ENCODE results near the gene RSF1. TPM values are rescaled to one million over a fixed set of nuclear protein-coding genes. Genes with fewer than 3 reads are reported as not detected.
A peak's percentile ranks its signal among the peaks of the same experiment; 100 is the strongest.

The RSF1 gene
- total and polyA plus RNA-seq, 8 donors: 4.9 to 230 (median 74.4) TPM

DNA sequence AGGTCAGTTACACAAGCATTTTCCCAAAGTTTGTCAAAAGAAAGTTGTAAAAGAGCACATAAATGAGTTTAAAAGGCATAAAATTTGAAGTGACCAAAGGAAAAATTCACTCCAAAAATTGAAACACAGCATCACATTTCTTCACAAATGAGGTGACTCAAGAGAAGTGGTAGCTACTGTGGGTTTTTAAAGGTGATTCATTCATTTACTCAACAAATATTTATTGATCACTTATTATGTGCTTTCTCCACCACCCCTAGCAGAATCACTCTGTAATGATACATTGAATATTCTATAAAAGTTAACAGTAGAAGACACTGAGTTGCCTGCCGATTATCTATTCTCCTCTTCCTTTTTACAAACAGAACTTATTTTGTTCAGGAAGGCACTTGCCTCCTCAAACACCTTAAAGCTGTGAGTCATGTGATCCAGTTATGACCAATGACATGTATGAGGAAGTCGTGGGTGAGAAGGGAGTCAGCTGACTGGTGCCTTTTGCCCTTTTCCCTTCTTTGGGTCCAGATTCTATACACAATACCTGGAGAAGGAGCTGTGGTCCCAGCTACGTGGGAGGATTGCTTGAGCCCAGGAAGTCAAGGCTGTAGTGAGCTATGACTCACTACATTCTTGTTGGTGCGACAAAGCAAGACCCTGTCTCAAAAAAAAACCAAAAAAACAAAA, 115.2 kb downstream of the RSF1 start:
- peak in 1 of 2 donors; percentile 6 for DNase-seq
- Histone ChIP-seq H3K4me3 (no peak overlapping the region), H3K36me3 (peaks cover 0 to 34% (median 28%) of the 10 kb centered on the region in 4 donors), H3K27me3 (no peaks in the 10 kb centered on the region), H3K27ac (no peak overlapping the region), H3K9me3 (no peaks in the 10 kb centered on the region), H3K4me1 (peaks cover 0 to 6% (median 0%) of the 10 kb centered on the region in 4 donors)
- no peak for TF ChIP-seq POLR2AphosphoS5 (IDR thresholded peaks at IDR 0.05)
- no peak for TF ChIP-seq POLR2A (IDR thresholded peaks at IDR 0.05)
- TF ChIP-seq, protein P1, sequence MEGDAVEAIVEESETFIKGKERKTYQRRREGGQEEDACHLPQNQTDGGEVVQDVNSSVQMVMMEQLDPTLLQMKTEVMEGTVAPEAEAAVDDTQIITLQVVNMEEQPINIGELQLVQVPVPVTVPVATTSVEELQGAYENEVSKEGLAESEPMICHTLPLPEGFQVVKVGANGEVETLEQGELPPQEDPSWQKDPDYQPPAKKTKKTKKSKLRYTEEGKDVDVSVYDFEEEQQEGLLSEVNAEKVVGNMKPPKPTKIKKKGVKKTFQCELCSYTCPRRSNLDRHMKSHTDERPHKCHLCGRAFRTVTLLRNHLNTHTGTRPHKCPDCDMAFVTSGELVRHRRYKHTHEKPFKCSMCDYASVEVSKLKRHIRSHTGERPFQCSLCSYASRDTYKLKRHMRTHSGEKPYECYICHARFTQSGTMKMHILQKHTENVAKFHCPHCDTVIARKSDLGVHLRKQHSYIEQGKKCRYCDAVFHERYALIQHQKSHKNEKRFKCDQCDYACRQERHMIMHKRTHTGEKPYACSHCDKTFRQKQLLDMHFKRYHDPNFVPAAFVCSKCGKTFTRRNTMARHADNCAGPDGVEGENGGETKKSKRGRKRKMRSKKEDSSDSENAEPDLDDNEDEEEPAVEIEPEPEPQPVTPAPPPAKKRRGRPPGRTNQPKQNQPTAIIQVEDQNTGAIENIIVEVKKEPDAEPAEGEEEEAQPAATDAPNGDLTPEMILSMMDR (IDR thresholded peaks at IDR 0.05): no peak
- intact Hi-C loops (cut with DNase I; ENCODE audit: low total_unique reads): no loop called here
- 78 to 90% (median 81%) methylated on average over 4 of the region's 4 CpGs for WGBS, 5 donors

DNA sequence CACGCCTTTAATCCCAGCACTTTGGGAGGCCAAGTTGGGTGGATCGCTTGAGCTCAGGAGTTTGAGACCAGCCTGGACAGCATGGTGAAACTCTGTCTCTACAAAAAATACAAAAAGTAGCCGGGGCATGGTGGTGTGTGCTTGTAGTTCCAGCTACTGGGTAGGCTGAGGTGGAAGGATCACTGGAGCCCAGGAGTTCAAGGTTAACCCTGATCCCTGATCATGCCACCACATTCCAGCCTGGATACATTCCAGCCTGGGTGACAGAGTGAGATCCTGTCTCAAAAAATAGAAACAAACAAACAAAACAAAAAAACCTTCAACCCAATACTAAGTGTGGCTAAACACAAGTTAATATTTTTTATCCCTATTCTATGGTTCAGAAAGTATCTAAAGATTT, 116.5 kb downstream of the RSF1 start:
- no peak overlapping the region for H3K27ac ChIP-seq
- DNase-seq: no peak
- no peak overlapping the region for H3K4me3 ChIP-seq
- no peaks in the 10 kb centered on the region for H3K9me3 ChIP-seq
- TF ChIP-seq EP300 (IDR thresholded peaks at IDR 0.05): no peak
- H3K36me3 ChIP-seq: peaks cover 0 to 39% (median 28%) of the 10 kb centered on the region in 4 donors
- intact Hi-C loops (cut with DNase I; ENCODE audit: low total_unique reads): no loop called here
- H3K4me1 ChIP-seq: no peaks in the 10 kb centered on the region
- no peaks in the 10 kb centered on the region for H3K27me3 ChIP-seq
- 95 to 99% (median 97%) methylated on average over 3 of the region's 3 CpGs for WGBS, 5 donors

DNA sequence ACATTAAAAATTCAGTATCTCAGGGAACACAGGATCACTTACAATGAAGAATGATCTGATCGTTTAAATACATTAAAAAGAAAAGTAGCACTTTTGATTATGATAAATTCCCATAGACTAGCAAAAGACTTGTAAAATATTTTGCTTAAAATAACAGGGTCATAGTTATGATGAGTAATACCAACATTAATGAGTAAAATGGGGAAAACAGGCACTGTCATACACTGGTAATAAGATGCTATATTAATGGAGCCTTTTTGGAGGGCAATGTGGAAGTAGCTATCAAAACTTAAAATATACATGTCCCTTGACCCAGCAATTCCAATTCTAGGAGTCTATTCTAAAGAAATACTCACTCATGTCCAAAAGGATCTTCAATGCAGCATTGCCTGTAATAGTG, 121.1 kb downstream of the RSF1 start:
- TF ChIP-seq EP300 (IDR thresholded peaks at IDR 0.05) (no peak), POLR2A (IDR thresholded peaks at IDR 0.05) (no peak), POLR2AphosphoS5 (IDR thresholded peaks at IDR 0.05) (no peak)
- TF ChIP-seq, protein P1 (IDR thresholded peaks at IDR 0.05): no peak
- intact Hi-C loops (cut with DNase I; ENCODE audit: low total_unique reads): no loop called here
- DNase-seq: no peak
- Histone ChIP-seq H3K9me3 (no peaks in the 10 kb centered on the region), H3K27me3 (no peaks in the 10 kb centered on the region), H3K36me3 (peaks cover 4 to 67% (median 54%) of the 10 kb centered on the region in 4 donors), H3K4me1 (no peaks in the 10 kb centered on the region), H3K4me3 (no peak overlapping the region), H3K27ac (no peak overlapping the region)
- 70 to 88% (median 85%) methylated on average over 1 of the region's 1 CpG for WGBS, 5 donors

DNA sequence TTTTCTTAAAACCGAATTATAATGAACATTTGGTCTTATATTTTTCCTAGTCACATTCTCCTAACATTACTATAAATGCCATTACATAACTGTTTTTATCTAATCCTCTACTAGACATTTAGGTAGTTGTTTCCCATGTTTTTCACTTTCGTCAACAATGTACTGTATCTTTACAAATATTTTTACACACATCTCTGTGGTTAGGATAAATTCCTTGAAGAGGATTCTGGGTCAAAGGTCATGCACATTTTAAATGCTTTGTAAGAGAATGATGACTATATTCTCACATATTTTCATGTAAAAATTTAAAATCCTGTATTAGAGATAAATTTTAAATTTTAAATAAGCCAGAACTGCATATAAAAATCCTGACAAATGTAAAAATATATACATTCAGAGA, 121.6 kb downstream of the RSF1 start:
- no peaks in the 10 kb centered on the region for H3K4me1 ChIP-seq
- H3K36me3 ChIP-seq: peaks cover 4 to 63% (median 52%) of the 10 kb centered on the region in 4 donors
- intact Hi-C loops (cut with DNase I; ENCODE audit: low total_unique reads): no loop called here
- TF ChIP-seq POLR2A (IDR thresholded peaks at IDR 0.05) (no peak), POLR2AphosphoS5 (IDR thresholded peaks at IDR 0.05) (no peak), EP300 (IDR thresholded peaks at IDR 0.05) (no peak)
- TF ChIP-seq, protein P1 (IDR thresholded peaks at IDR 0.05): no peak
- no peak overlapping the region for H3K27ac ChIP-seq
- no peak for DNase-seq
- no peak overlapping the region for H3K4me3 ChIP-seq
- H3K9me3 ChIP-seq: no peaks in the 10 kb centered on the region
- no peaks in the 10 kb centered on the region for H3K27me3 ChIP-seq
- 84 to 95% (median 88%) methylated on average over 2 of the region's 2 CpGs for WGBS, 5 donors

DNA sequence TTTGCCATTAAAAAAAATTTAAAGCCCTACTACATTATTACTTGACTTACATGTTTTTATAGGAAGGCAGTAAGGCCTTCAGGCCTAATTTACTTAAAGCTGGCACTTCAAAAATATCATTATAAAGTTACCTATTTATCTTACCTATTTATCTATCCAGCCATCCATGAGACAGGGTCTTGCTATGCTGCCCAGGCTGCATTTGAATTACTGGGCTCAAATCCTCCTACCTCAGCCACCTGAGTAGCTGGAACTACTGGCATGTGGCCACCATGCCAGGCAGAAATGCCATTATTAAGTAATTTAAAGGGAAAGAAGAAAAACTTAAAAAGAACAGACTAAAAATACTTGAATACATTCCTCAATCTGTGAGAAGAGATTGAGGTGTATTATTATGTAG, 122.7 kb downstream of the RSF1 start:
- intact Hi-C loops (cut with DNase I; ENCODE audit: low total_unique reads): no loop called here
- no peak for TF ChIP-seq EP300 (IDR thresholded peaks at IDR 0.05)
- no peak for TF ChIP-seq POLR2AphosphoS5 (IDR thresholded peaks at IDR 0.05)
- TF ChIP-seq, protein P1 (IDR thresholded peaks at IDR 0.05): no peak
- TF ChIP-seq POLR2A (IDR thresholded peaks at IDR 0.05): no peak
- H3K27ac ChIP-seq: no peak overlapping the region
- H3K4me3 ChIP-seq: no peak overlapping the region
- DNase-seq: no peak
- no peaks in the 10 kb centered on the region for H3K4me1 ChIP-seq
- H3K36me3 ChIP-seq: peaks cover 4 to 71% (median 61%) of the 10 kb centered on the region in 4 donors
- H3K9me3 ChIP-seq: no peaks in the 10 kb centered on the region
- H3K27me3 ChIP-seq: no peaks in the 10 kb centered on the region

All from stomach (tissue), 9 donors.